Mesendoderm (in vitro differentiated cells): ENCODE data around the gene SMIM45.

Experiments
- DNase-seq: peaks from one replicate; pipeline ENCODE4 v3.0.0; 2013
- H2AK5ac ChIP-seq: 2 replicates; pipeline ENCODE4 v1.6.1; 2013; ENCODE audit warnings: low read length, inconsistent platforms
- H2BK120ac ChIP-seq: 2 replicates; pipeline ENCODE4 v1.6.1; 2013; ENCODE audit warnings: low read depth, mild to moderate bottlenecking, low read length, moderate library complexity, mixed read lengths
- H2BK15ac ChIP-seq: replicated peaks from 2 replicates; pipeline ENCODE4 v1.6.1; 2013; ENCODE audit warnings: low read depth, mild to moderate bottlenecking, moderate library complexity
- H2BK5ac ChIP-seq: 2 replicates; pipeline ENCODE4 v1.6.1; 2013; ENCODE audit warnings: low read length, inconsistent platforms
- H3K18ac ChIP-seq: 2 replicates; pipeline ENCODE4 v1.6.1; 2013; ENCODE audit warnings: mild to moderate bottlenecking, low read length, mixed read lengths
- H3K23ac ChIP-seq: one replicate; pipeline ENCODE4 v1.6.1; 2013; ENCODE audit warnings: low read length
- H3K27ac ChIP-seq: 2 replicates; pipeline ENCODE4 v1.5.1; 2013; ENCODE audit warnings: low read depth, mild to moderate bottlenecking, inconsistent platforms, low read length, moderate library complexity
- H3K27me3 ChIP-seq: 2 replicates; pipeline ENCODE4 v1.6.1; 2013; ENCODE audit warnings: low read length, control low read depth, mild to moderate bottlenecking, inconsistent platforms; ENCODE audit not compliant: insufficient read depth, poor library complexity
- H3K36me3 ChIP-seq: 2 replicates; pipeline ENCODE4 v1.6.1; 2013; ENCODE audit warnings: low read length, inconsistent platforms; ENCODE audit not compliant: control insufficient read depth, insufficient read depth
- H3K4ac ChIP-seq: one replicate; pipeline ENCODE4 v1.6.1; 2013; ENCODE audit warnings: low read depth, mild to moderate bottlenecking, low read length, moderate library complexity
- H3K4me1 ChIP-seq: 2 replicates; pipeline ENCODE4 v1.6.1; 2013; ENCODE audit warnings: low read depth, low read length, inconsistent platforms; ENCODE audit not compliant: control insufficient read depth
- H3K4me2 ChIP-seq: 2 replicates; pipeline ENCODE4 v1.6.1; 2013; ENCODE audit warnings: low read length
- H3K4me3 ChIP-seq: 2 replicates; pipeline ENCODE4 v1.5.1; 2013; ENCODE audit warnings: mild to moderate bottlenecking, low read length
- H3K56ac ChIP-seq: one replicate; pipeline ENCODE4 v1.6.1; 2013; ENCODE audit warnings: low read length
- H3K79me1 ChIP-seq: 2 replicates; pipeline ENCODE4 v1.6.1; 2013; ENCODE audit warnings: low read length, inconsistent platforms
- H3K79me2 ChIP-seq: 2 replicates; pipeline ENCODE4 v1.6.1; 2013; ENCODE audit warnings: mild to moderate bottlenecking, low read length; ENCODE audit not compliant: control insufficient read depth, insufficient read depth
- H3K9ac ChIP-seq: 2 replicates; pipeline ENCODE4 v1.6.1; 2013; ENCODE audit warnings: low read length, inconsistent platforms
- H4K5ac ChIP-seq: one replicate; pipeline ENCODE4 v1.6.1; 2013; ENCODE audit warnings: low read length
- H4K8ac ChIP-seq: one replicate; pipeline ENCODE4 v1.6.1; 2013; ENCODE audit warnings: low read depth, mild to moderate bottlenecking, control low read depth, low read length, moderate library complexity
- WGBS: extraction: QIAGEN DNeasy Blood & Tissue Kit; methylation state at CpG from one replicate; pipeline ENCODE4 v1.1.7; 2013; ENCODE audit warnings: low lambda C conversion rate, missing lambda C conversion rate; ENCODE audit not compliant: insufficient coverage; ENCODE audit errors: extremely low coverage; 5-methylcytosine and 5-hydroxymethylcytosine counted together

SMIM45 gene

GRCh38 chr22:41951898-41952474 is at the start of gene SMIM45:
TSS of gene SMIM45 (plus strand) at chr22:41952150.
- H3K4ac ChIP-seq, result no peak within 1 kb of the TSS
- no peaks in the 10 kb centered on the region for H3K27me3 ChIP-seq
- no peaks in the 10 kb centered on the region for H3K79me1 ChIP-seq
- peak; percentile 79 for DNase-seq
- H3K36me3 ChIP-seq, result no peaks in the 10 kb centered on the region
- peaks cover 5% of the 10 kb centered on the region for H3K4me1 ChIP-seq
- no peak within 1 kb of the TSS for H2BK5ac ChIP-seq
- no peak within 1 kb of the TSS for H2AK5ac ChIP-seq
- H3K56ac ChIP-seq, result peak within 1 kb of the TSS; percentile 30
- peak within 1 kb of the TSS; percentile 20 for H3K4me2 ChIP-seq
- no peak within 1 kb of the TSS for H3K4me3 ChIP-seq
- H2BK120ac ChIP-seq, result no peak within 1 kb of the TSS
- no peak within 1 kb of the TSS for H4K5ac ChIP-seq
- no peak within 1 kb of the TSS for H3K27ac ChIP-seq
- H3K23ac ChIP-seq, result no peak within 1 kb of the TSS
- H3K18ac ChIP-seq, result no peak within 1 kb of the TSS
- no peak within 1 kb of the TSS for H4K8ac ChIP-seq
- no CpG with 5 or more reads among the region's 16 CpGs for WGBS
- peak within 1 kb of the TSS; percentile 21 for H3K9ac ChIP-seq
- no peaks in the 10 kb centered on the region for H3K79me2 ChIP-seq
- H2BK15ac ChIP-seq, result no peak within 1 kb of the TSS

- no peak overlapping the region for H3K4me2 ChIP-seq
- no peak overlapping the region for H3K56ac ChIP-seq
- no peak overlapping the region for H4K8ac ChIP-seq
- H4K5ac ChIP-seq, result no peak overlapping the region
- no peak overlapping the region for H2BK5ac ChIP-seq
- no peak overlapping the region for H2BK120ac ChIP-seq
- H3K36me3 ChIP-seq, result peaks cover 22% of the 10 kb centered on the region
- no peaks in the 10 kb centered on the region for H3K27me3 ChIP-seq
- H3K79me2 ChIP-seq, result no peaks in the 10 kb centered on the region
- H3K27ac ChIP-seq, result no peak overlapping the region
- no CpG with 5 or more reads among the region's 15 CpGs for WGBS
- no peak overlapping the region for H2BK15ac ChIP-seq
- no peaks in the 10 kb centered on the region for H3K4me1 ChIP-seq
- H3K9ac ChIP-seq, result no peak overlapping the region
- no peak overlapping the region for H2AK5ac ChIP-seq
- no peak overlapping the region for H3K18ac ChIP-seq
- no peak for DNase-seq
- no peak overlapping the region for H3K23ac ChIP-seq
- no peak overlapping the region for H3K4me3 ChIP-seq
- H3K4ac ChIP-seq, result no peak overlapping the region
- H3K79me1 ChIP-seq, result no peaks in the 10 kb centered on the region
Observed at GRCh38 chr22:41902932-41903421, 49.0 kb upstream of the SMIM45 start.

- Histone ChIP-seq H4K5ac (no peak overlapping the region), H4K8ac (no peak overlapping the region), H2AK5ac (no peak overlapping the region), H3K18ac (no peak overlapping the region), H2BK5ac (no peak overlapping the region), H2BK120ac (no peak overlapping the region), H3K4ac (no peak overlapping the region), H3K79me1 (no peaks in the 10 kb centered on the region), H2BK15ac (no peak overlapping the region), H3K4me2 (no peak overlapping the region), H3K9ac (no peak overlapping the region), H3K23ac (no peak overlapping the region), H3K79me2 (no peaks in the 10 kb centered on the region), H3K56ac (no peak overlapping the region), H3K4me1 (no peaks in the 10 kb centered on the region), H3K27me3 (no peaks in the 10 kb centered on the region), H3K27ac (no peak overlapping the region), H3K36me3 (peaks cover 13% of the 10 kb centered on the region), H3K4me3 (no peak overlapping the region)
- WGBS, result no CpG with 5 or more reads among the region's 24 CpGs
- DNase-seq, result no peak
Observed at GRCh38 chr22:41904450-41905410, 47.2 kb upstream of the SMIM45 start.

GRCh38 chr22:41905411-41906202 is 46.3 kb upstream of the SMIM45 start:
- DNase-seq, result no peak
- peaks cover 4% of the 10 kb centered on the region for H3K27me3 ChIP-seq
- no peak overlapping the region for H3K4me3 ChIP-seq
- H2BK5ac ChIP-seq, result no peak overlapping the region
- no peak overlapping the region for H2AK5ac ChIP-seq
- H3K18ac ChIP-seq, result no peak overlapping the region
- H3K27ac ChIP-seq, result no peak overlapping the region
- H3K36me3 ChIP-seq, result peaks cover 10% of the 10 kb centered on the region
- no peak overlapping the region for H3K56ac ChIP-seq
- WGBS, result no CpG with 5 or more reads among the region's 23 CpGs
- no peaks in the 10 kb centered on the region for H3K79me2 ChIP-seq
- no peak overlapping the region for H2BK120ac ChIP-seq
- H3K9ac ChIP-seq, result no peak overlapping the region
- H3K4ac ChIP-seq, result no peak overlapping the region
- H3K4me2 ChIP-seq, result no peak overlapping the region
- H2BK15ac ChIP-seq, result no peak overlapping the region
- H4K5ac ChIP-seq, result no peak overlapping the region
- H3K23ac ChIP-seq, result no peak overlapping the region
- no peak overlapping the region for H4K8ac ChIP-seq
- no peaks in the 10 kb centered on the region for H3K79me1 ChIP-seq
- H3K4me1 ChIP-seq, result no peaks in the 10 kb centered on the region

- no peak for DNase-seq
- no peaks in the 10 kb centered on the region for H3K79me1 ChIP-seq
- H3K27ac ChIP-seq, result no peak overlapping the region
- no peak overlapping the region for H3K23ac ChIP-seq
- H2BK5ac ChIP-seq, result no peak overlapping the region
- H3K27me3 ChIP-seq, result peaks cover 14% of the 10 kb centered on the region
- peaks cover 10% of the 10 kb centered on the region for H3K36me3 ChIP-seq
- no peak overlapping the region for H3K4me3 ChIP-seq
- H3K4me2 ChIP-seq, result no peak overlapping the region
- no peak overlapping the region for H2BK120ac ChIP-seq
- no peaks in the 10 kb centered on the region for H3K79me2 ChIP-seq
- no peak overlapping the region for H4K8ac ChIP-seq
- H3K56ac ChIP-seq, result no peak overlapping the region
- WGBS, result no CpG with 5 or more reads among the region's 5 CpGs
- no peak overlapping the region for H3K9ac ChIP-seq
- H2BK15ac ChIP-seq, result no peak overlapping the region
- no peak overlapping the region for H3K18ac ChIP-seq
- H3K4me1 ChIP-seq, result no peaks in the 10 kb centered on the region
- no peak overlapping the region for H4K5ac ChIP-seq
- no peak overlapping the region for H3K4ac ChIP-seq
- H2AK5ac ChIP-seq, result no peak overlapping the region
Observed at GRCh38 chr22:41906822-41907221, 45.1 kb upstream of the SMIM45 start.
